T-helper 1 cell treated with Interleukin-12 subunit alpha and Interleukin-12 subunit beta and Interleukin-4 antibody, amounts not matched to agents 30 ng/mL and 1 ng/mL, for 36 hours (primary cell): ENCODE data around the gene RAG1. TPM values are rescaled to one million over a fixed set of nuclear protein-coding genes. Genes with fewer than 3 reads are reported as not detected.

Experiments
- intact Hi-C: fragments of 100-400 bp; cut with micrococcal nuclease; formaldehyde crosslinking; loops from one replicate; pipeline ENCODE4 v1.15.1; 2024
- total RNA-seq: library from RNA; stranded (reverse); gene quantifications from 2 replicates; pipeline ENCODE4 v1.2.3, GENCODE V29; 2022

The RAG1 gene
- total RNA-seq, result 0.20 and 0.42 TPM in 2 replicates

- intact Hi-C loops, result no loop called here
Observed at GRCh38 chr11:36567694-36568093, at the start of gene RAG1. Gene RAG1 (plus strand): TSS chr11:36568007. CDS start chr11:36573305, 5,298 bp downstream.

- intact Hi-C loops, result no loop called here
Observed at GRCh38 chr11:36530840-36531239, 37.0 kb upstream of the RAG1 start.

GRCh38 chr11:36532941-36533601 lies 34.7 kb upstream of the RAG1 start:
- intact Hi-C loops, result no loop called here

- intact Hi-C loops, result no loop called here
Observed at GRCh38 chr11:36534276-36534840, 33.4 kb upstream of the RAG1 start.

- intact Hi-C loops, result loop anchor here (1.0 kb wide), 3 partner anchors 23 to 252 kb away; partner anchors contain the start of genes COMMD9 and TRAF6
Observed at GRCh38 chr11:36540998-36541397, 26.8 kb upstream of the RAG1 start.

GRCh38 chr11:36550385-36551115 lies 17.3 kb upstream of the RAG1 start:
- intact Hi-C loops, result no loop called here

- intact Hi-C loops, result loop anchor here (5.0 kb wide), 6 partner anchors 45 to 1640 kb away; partner anchors contain the start of genes APIP, COMMD9, PDHX and TRAF6
Observed at GRCh38 chr11:36557390-36557789, 10.4 kb upstream of the RAG1 start.

- intact Hi-C loops, result loop anchor here (5.0 kb wide), 6 partner anchors 46 to 1641 kb away; partner anchors contain the start of genes APIP, COMMD9, PDHX and TRAF6
Observed at GRCh38 chr11:36557991-36558390, 9.8 kb upstream of the RAG1 start.

- intact Hi-C loops, result loop anchor here (5.0 kb wide), 6 partner anchors 46 to 1641 kb away; partner anchors contain the start of genes APIP, COMMD9, PDHX and TRAF6
Observed at GRCh38 chr11:36558571-36559413, 9.0 kb upstream of the RAG1 start.

- intact Hi-C loops, result loop anchor here (1.0 kb wide), 4 partner anchors 23 to 183 kb away; no protein-coding TSS in a partner anchor
Observed at GRCh38 chr11:36564376-36565030, 3.3 kb upstream of the RAG1 start.

- intact Hi-C loops, result no loop called here
Observed at GRCh38 chr11:36565031-36565610, 2.7 kb upstream of the RAG1 start.

- intact Hi-C loops, result no loop called here
Observed at GRCh38 chr11:36566407-36567053, 1.3 kb upstream of the RAG1 start.

GRCh38 chr11:36569095-36569494 lies 1.3 kb downstream of the RAG1 start:
- intact Hi-C loops, result no loop called here

GRCh38 chr11:36574486-36574885 lies 6.7 kb downstream of the RAG1 start:
- intact Hi-C loops, result no loop called here

- intact Hi-C loops, result no loop called here
Observed at GRCh38 chr11:36577373-36577772, 9.6 kb downstream of the RAG1 start.

GRCh38 chr11:36577859-36578258 lies 10.1 kb downstream of the RAG1 start:
- intact Hi-C loops, result no loop called here

GRCh38 chr11:36578458-36578857 lies 10.7 kb downstream of the RAG1 start:
- intact Hi-C loops, result no loop called here

GRCh38 chr11:36581536-36581935 lies 13.7 kb downstream of the RAG1 start:
- intact Hi-C loops, result no loop called here

- intact Hi-C loops, result no loop called here
Observed at GRCh38 chr11:36583667-36584066, 15.9 kb downstream of the RAG1 start.

- intact Hi-C loops, result no loop called here
Observed at GRCh38 chr11:36586543-36586942, 18.7 kb downstream of the RAG1 start.
